Lower leg skin (tissue), 4 donors: ENCODE measurements around the gene C2orf68. TPM values are rescaled to one million over a fixed set of nuclear protein-coding genes. Genes with fewer than 3 reads are reported as not detected.
A peak's percentile ranks its signal among the peaks of the same experiment; 100 is the strongest.
"Not testable (repeated sequence)": the region's sequence is repeated elsewhere in the genome, so short reads cannot be mapped to it uniquely, and the experiment has no call there.

ENCODE experiments used
- DNase-seq, 2 donors: peaks; one replicate each; pipeline ENCODE4 v3.0.0-alpha.2; 2019; ENCODE audit warnings: low spot score in 2 of 2
- H3K4me3 ChIP-seq: fragments of 200-600 bp; sonication (generic); 2 replicates; pipeline ENCODE4 v1.5.1; 2017; ENCODE audit warnings: mild to moderate bottlenecking, low read depth; ENCODE audit not compliant: poor library complexity, severe bottlenecking
- CTCF ChIP-seq, 3 donors: fragments of 450-650 bp; IDR thresholded peaks; one replicate each; pipeline ENCODE4 v1.5.1; 2016; ENCODE audit warnings: antibody characterized with exemption in 3 of 3, mild to moderate bottlenecking in 3 of 3, moderate library complexity in 2 of 3
- POLR2A ChIP-seq, 2 donors: fragments of 450-650 bp; IDR thresholded peaks; one replicate each; pipeline ENCODE4 v1.6.1; 2016 to 2017; ENCODE audit warnings: antibody characterized with exemption in 2 of 2, mild to moderate bottlenecking in 1 of 2, moderate library complexity in 1 of 2
- WGBS, 2 donors: methylation state at CpG; one replicate each; pipeline ENCODE4 v1.1.5; 2018; 5-methylcytosine and 5-hydroxymethylcytosine counted together
- intact Hi-C: fragments of 100-400 bp; cut with DNase I; formaldehyde crosslinking; loops from one replicate; pipeline ENCODE4 v1.15.0; 2023; ENCODE audit warnings: low total_unique reads
- total RNA-seq, 4 donors: library from RNA; depleted of rRNA; stranded (reverse); fragments of >200 nt; gene quantifications; one replicate each; pipeline ENCODE4 v1.1.0, GENCODE V29; 2016

Gene C2orf68
- total RNA-seq = 10 to 100 TPM; 15.1 to 41.1 (median 19.0) TPM

- TF ChIP-seq CTCF (IDR thresholded peaks at IDR 0.05) (no peak), POLR2A (IDR thresholded peaks at IDR 0.05) (no peak)
- 9 to 13% methylated on average over 49 to 58 of the region's 73 CpGs for WGBS, 2 donors
- intact Hi-C loops = no loop called here
- DNase-seq = peak; percentile 88 to 98
- peak within 1 kb of the TSS; percentile 84 for H3K4me3 ChIP-seq
Measured at GRCh38 chr2:85611705-85612587, at the start of gene C2orf68. TSS of gene C2orf68 (minus strand) at chr2:85612066. CDS start at chr2:85611984, 82 bp downstream.

- TF ChIP-seq CTCF (IDR thresholded peaks at IDR 0.05) = no peak
- no peak for TF ChIP-seq POLR2A (IDR thresholded peaks at IDR 0.05)
- no peak for DNase-seq
- intact Hi-C loops = no loop called here
- 71 to 81% methylated on average over 10 to 11 of the region's 14 CpGs for WGBS, 2 donors
- H3K4me3 ChIP-seq = no peak overlapping the region
Measured at GRCh38 chr2:85661139-85661858, 49.4 kb upstream of the C2orf68 start.

GRCh38 chr2:85660725-85661124 lies 48.9 kb upstream of the C2orf68 start:
- TF ChIP-seq POLR2A (IDR thresholded peaks at IDR 0.05) (no peak), CTCF (IDR thresholded peaks at IDR 0.05) (no peak)
- DNase-seq = no peak
- WGBS, 2 donors = 84 to 88% methylated on average over 6 to 7 of the region's 7 CpGs
- no peak overlapping the region for H3K4me3 ChIP-seq
- intact Hi-C loops = no loop called here

GRCh38 chr2:85660301-85660700 lies 48.4 kb upstream of the C2orf68 start:
- H3K4me3 ChIP-seq, DNase-seq, intact Hi-C loops: not testable (repeated sequence)
- WGBS, 2 donors = 97 to 99% methylated on average over 11 of the region's 11 CpGs

GRCh38 chr2:85659324-85659981 lies 47.6 kb upstream of the C2orf68 start:
- 93 to 95% methylated on average over 11 to 13 of the region's 13 CpGs for WGBS, 2 donors
- TF ChIP-seq POLR2A (IDR thresholded peaks at IDR 0.05) (no peak), CTCF (IDR thresholded peaks at IDR 0.05) (no peak)

GRCh38 chr2:85657399-85657798 lies 45.5 kb upstream of the C2orf68 start:
- WGBS, 2 donors = 88 to 93% methylated on average over 4 of the region's 4 CpGs
- DNase-seq, intact Hi-C loops, H3K4me3 ChIP-seq: not testable (repeated sequence)

More at GRCh38 chr2:85659324-85659981, 47.6 kb upstream of the C2orf68 start:
- DNase-seq = no peak
- H3K4me3 ChIP-seq = no peak overlapping the region
- intact Hi-C loops = no loop called here
